ENCODE measurements around the gene PTP4A1. TPM values are rescaled to one million over a fixed set of nuclear protein-coding genes. Genes with fewer than 3 reads are reported as not detected.
A peak's percentile ranks its signal among the peaks of the same experiment; 100 is the strongest.
"Not testable (repeated sequence)": the region's sequence is repeated elsewhere in the genome, so short reads cannot be mapped to it uniquely, and the experiment has no call there.

Gene PTP4A1
- total RNA-seq, 2 donors from 2014 or later, result 11.5 to 26.7 TPM

DNA sequence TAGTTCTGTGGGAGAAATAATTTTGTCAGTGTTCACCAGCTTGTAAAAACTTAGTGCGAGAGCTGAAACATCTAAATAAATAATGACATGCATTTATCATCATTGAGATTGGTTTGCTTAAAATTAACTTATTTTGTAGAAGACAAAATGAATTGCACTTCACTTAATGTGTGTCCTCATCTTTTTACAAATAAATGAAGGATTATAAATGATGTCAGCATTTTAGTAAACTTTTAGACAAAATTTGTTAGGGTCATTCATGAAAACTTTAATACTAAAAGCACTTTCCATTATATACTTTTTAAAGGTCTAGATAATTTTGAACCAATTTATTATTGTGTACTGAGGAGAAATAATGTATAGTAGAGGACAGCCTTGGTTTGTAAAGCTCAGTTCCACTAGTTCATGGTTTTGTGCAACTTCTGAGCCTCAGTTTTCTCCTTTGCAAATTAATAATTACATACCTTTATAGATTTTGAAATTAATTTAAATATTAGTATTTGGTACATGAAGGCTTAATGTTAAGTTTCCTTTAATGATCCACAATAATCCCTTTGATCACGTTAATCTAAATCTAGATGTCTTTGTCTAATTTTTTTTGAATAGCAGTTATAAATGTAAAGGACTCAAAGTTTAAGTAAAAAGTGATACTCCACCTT is 9.2 kb downstream of the PTP4A1 start:
- no peak for ATAC-seq
- WGBS, 2 donors, result 85 to 86% methylated on average over 2 of the region's 2 CpGs
- H3K27me3 ChIP-seq, result no peaks in the 10 kb centered on the region
- no peak overlapping the region for H3K4me3 ChIP-seq
- H3K9me3 ChIP-seq, result no peaks in the 10 kb centered on the region
- H3K27ac ChIP-seq, result no peak overlapping the region
- peaks cover 33% of the 10 kb centered on the region for H3K4me1 ChIP-seq
- TF ChIP-seq, protein P1, sequence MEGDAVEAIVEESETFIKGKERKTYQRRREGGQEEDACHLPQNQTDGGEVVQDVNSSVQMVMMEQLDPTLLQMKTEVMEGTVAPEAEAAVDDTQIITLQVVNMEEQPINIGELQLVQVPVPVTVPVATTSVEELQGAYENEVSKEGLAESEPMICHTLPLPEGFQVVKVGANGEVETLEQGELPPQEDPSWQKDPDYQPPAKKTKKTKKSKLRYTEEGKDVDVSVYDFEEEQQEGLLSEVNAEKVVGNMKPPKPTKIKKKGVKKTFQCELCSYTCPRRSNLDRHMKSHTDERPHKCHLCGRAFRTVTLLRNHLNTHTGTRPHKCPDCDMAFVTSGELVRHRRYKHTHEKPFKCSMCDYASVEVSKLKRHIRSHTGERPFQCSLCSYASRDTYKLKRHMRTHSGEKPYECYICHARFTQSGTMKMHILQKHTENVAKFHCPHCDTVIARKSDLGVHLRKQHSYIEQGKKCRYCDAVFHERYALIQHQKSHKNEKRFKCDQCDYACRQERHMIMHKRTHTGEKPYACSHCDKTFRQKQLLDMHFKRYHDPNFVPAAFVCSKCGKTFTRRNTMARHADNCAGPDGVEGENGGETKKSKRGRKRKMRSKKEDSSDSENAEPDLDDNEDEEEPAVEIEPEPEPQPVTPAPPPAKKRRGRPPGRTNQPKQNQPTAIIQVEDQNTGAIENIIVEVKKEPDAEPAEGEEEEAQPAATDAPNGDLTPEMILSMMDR (IDR thresholded peaks at IDR 0.05), result no peak
- TF ChIP-seq POLR2A (IDR thresholded peaks at IDR 0.05), result no peak
- intact Hi-C loops (cut with DNase I), result loop anchor here (10.0 kb wide), 1 partner anchor 183 kb away; no protein-coding TSS in a partner anchor
- peaks cover 13 to 17% of the 10 kb centered on the region in 2 donors for H3K36me3 ChIP-seq (replicated peaks in 1 of 2; ENCODE audit: insufficient read depth in 1 of 2, low read depth in 2 of 2)
- DNase-seq, result no peak

DNA sequence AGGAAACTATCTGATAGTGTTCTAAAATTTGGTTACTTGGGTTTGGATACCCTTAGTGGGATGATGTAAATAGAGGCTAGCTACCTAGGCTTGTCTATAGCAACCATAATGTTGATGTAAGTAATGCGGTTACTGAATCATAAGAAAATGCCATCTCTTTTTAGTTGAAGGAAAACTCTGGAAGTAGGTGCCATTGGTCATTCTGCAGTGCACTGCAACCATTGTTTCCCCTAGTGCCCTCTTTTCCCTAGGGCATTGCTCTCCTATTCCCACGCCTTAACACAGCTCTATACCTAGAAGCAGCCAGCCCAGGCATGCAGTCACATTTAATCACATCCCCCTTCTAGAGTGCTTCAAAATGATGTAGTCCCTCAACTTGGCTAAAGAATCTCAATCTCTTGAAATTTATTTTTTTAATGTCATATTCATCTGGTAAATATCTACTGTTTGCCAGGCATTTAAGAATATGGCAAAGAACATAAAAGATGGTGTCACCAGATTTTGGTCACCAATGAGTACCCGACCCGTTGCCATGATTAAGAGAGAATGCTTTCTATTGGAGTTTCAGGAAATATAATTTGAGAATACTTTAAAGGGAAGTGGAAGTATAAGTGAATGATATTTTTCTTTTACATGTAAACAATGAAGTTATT is 10.4 kb downstream of the PTP4A1 start:
- intact Hi-C loops (cut with DNase I), result loop anchor here (10.0 kb wide), 1 partner anchor 182 kb away; no protein-coding TSS in a partner anchor
- Histone ChIP-seq H3K27ac (no peak overlapping the region), H3K4me1 (peaks cover 22% of the 10 kb centered on the region), H3K4me3 (no peak overlapping the region), H3K27me3 (no peaks in the 10 kb centered on the region), H3K9me3 (no peaks in the 10 kb centered on the region), H3K36me3 (replicated peaks in 1 of 2; ENCODE audit: insufficient read depth in 1 of 2, low read depth in 2 of 2) (peaks cover 7 to 17% of the 10 kb centered on the region in 2 donors)
- DNase-seq (no peak), ATAC-seq (no peak)
- WGBS, 2 donors, result 97% methylated on average over 4 of the region's 4 CpGs
- TF ChIP-seq, protein P1 (IDR thresholded peaks at IDR 0.05), result no peak
- no peak for TF ChIP-seq POLR2A (IDR thresholded peaks at IDR 0.05)

DNA sequence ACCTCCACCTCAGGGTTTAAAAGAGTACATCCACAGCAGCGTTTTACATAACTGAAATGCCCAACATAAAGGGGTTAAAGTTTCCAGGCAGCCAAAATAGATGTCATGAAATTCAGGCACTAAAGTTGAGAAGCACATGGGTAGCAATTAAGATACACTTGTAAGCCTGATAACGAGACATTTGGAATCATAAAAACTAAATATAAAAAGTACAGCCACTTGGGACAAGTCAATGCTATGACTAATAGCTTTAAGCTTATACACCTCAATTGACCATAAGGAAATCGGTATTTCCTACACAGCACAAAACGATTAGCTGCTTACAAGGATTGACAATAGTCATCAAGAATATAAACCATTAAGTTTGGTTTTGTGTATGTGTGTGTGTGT is 11.8 kb downstream of the PTP4A1 start:
- peak in 1 of 3 donors; percentile 4 for TF ChIP-seq POLR2A (IDR thresholded peaks at IDR 0.05)
- TF ChIP-seq, protein P1 (IDR thresholded peaks at IDR 0.05), result no peak
- intact Hi-C loops (cut with DNase I), result loop anchor here (10.0 kb wide), 1 partner anchor 181 kb away; no protein-coding TSS in a partner anchor
- Histone ChIP-seq H3K27ac (no peak overlapping the region), H3K4me1 (peaks cover 12% of the 10 kb centered on the region), H3K9me3 (no peaks in the 10 kb centered on the region), H3K27me3 (no peaks in the 10 kb centered on the region), H3K4me3 (no peak overlapping the region), H3K36me3 (replicated peaks in 1 of 2; ENCODE audit: insufficient read depth in 1 of 2, low read depth in 2 of 2) (peaks cover 7 to 10% of the 10 kb centered on the region in 2 donors)
- WGBS, 2 donors, result 79 to 83% methylated on average over 4 of the region's 4 CpGs
- DNase-seq, result no peak
- no peak for ATAC-seq

DNA sequence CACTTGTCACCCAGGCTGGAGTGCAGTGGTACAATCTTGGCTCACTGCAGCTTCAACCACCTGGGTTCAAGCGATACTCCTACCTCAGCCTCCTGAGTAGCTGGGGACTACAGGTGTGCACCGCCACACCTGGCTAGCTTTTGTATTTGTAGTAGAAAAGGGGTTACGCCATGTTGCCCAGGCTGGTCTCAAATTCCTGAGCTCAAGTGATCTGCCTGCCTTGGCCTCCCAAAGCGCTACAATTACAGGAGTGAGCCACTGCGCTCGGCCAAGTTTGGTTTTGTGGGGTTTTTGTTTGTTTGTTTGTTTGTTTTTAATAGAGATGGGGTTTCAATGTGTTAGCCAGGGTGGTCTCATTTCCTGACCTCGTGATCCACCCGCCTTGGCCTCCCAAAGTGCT is 12.3 kb downstream of the PTP4A1 start:
- Histone ChIP-seq H3K27me3 (no peaks in the 10 kb centered on the region), H3K4me1 (peaks cover 12% of the 10 kb centered on the region), H3K4me3 (no peak overlapping the region), H3K27ac (no peak overlapping the region), H3K9me3 (no peaks in the 10 kb centered on the region), H3K36me3 (replicated peaks in 1 of 2; ENCODE audit: insufficient read depth in 1 of 2, low read depth in 2 of 2) (peaks cover 5 to 7% of the 10 kb centered on the region in 2 donors)
- no peak for TF ChIP-seq POLR2A (IDR thresholded peaks at IDR 0.05)
- TF ChIP-seq, protein P1 (IDR thresholded peaks at IDR 0.05), result no peak
- 97 to 98% methylated on average over 8 of the region's 8 CpGs for WGBS, 2 donors
- ATAC-seq (no peak), DNase-seq (no peak)
- intact Hi-C loops (cut with DNase I), result loop anchor here (10.0 kb wide), 1 partner anchor 180 kb away; no protein-coding TSS in a partner anchor

- DNase-seq; H3K9me3 ChIP-seq; H3K4me1 ChIP-seq; H3K4me3 ChIP-seq; H3K27me3 ChIP-seq; H3K27ac ChIP-seq; H3K36me3 ChIP-seq (replicated peaks in 1 of 2; ENCODE audit: insufficient read depth in 1 of 2, low read depth in 2 of 2); ATAC-seq: not testable (repeated sequence)
- intact Hi-C loops (cut with DNase I), result loop anchor here (10.0 kb wide), 1 partner anchor 179 kb away; no protein-coding TSS in a partner anchor
- WGBS, 2 donors, result 78 to 79% methylated on average over 2 of the region's 2 CpGs
Observed at GRCh38 chr6:63585652-63586051, 13.4 kb downstream of the PTP4A1 start.

Data from body of pancreas (tissue), 4 donors.